SK-N-SH treated with all-trans-retinoic acid at 6 μM for 48 hours (cell line): ENCODE data around the gene RPS6KA2.

Experiments
- ATAC-seq: fragments of 200-7000 bp; cut with Tn5 transposase; 3 replicates; pipeline ENCODE4 v1.9.1; 2020; ENCODE audit warnings: mild to moderate bottlenecking, moderate library complexity
- ARNTL ChIP-seq: fragments of 450-650 bp; formaldehyde crosslinking; IDR thresholded peaks from 2 replicates; pipeline ENCODE4 v1.5.0; 2020; ENCODE audit warnings: low read depth, mild to moderate bottlenecking, moderate library complexity, borderline replicate concordance
- BACH2 ChIP-seq: fragments of 250-450 bp; sonication (Bioruptor Pico); IDR thresholded peaks from 2 replicates; pipeline ENCODE4 v1.9.0; 2021; ENCODE audit warnings: mild to moderate bottlenecking, borderline replicate concordance
- CREB5 ChIP-seq: fragments of 250-450 bp; sonication (Bioruptor Pico); IDR thresholded peaks from 2 replicates; pipeline ENCODE4 v1.5.1; 2020; ENCODE audit warnings: low read depth, mild to moderate bottlenecking, moderate library complexity
- CSDC2 ChIP-seq: fragments of 250-450 bp; sonication (Bioruptor Pico); IDR thresholded peaks from 2 replicates; pipeline ENCODE4 v1.5.0; 2020; ENCODE audit warnings: mild to moderate bottlenecking, moderate library complexity
- CSRNP3 ChIP-seq: fragments of 250-450 bp; sonication (Bioruptor Pico); IDR thresholded peaks from 2 replicates; pipeline ENCODE4 v1.5.1; 2021; ENCODE audit warnings: mild to moderate bottlenecking, moderate library complexity
- ESRRG ChIP-seq: fragments of 250-450 bp; sonication (Bioruptor Pico); IDR thresholded peaks from 2 replicates; pipeline ENCODE4 v1.6.1; 2021; ENCODE audit warnings: mild to moderate bottlenecking
- GLIS3 ChIP-seq: fragments of 250-450 bp; sonication (Bioruptor Pico); IDR thresholded peaks from 2 replicates; pipeline ENCODE4 v1.5.0; 2020; ENCODE audit warnings: mild to moderate bottlenecking, moderate library complexity
- POU6F1 ChIP-seq: fragments of 250-450 bp; sonication (Bioruptor Pico); IDR thresholded peaks from 2 replicates; pipeline ENCODE4 v1.8.0; 2021; ENCODE audit warnings: low read depth, mild to moderate bottlenecking, moderate library complexity, borderline replicate concordance
- PPARA ChIP-seq: fragments of 250-450 bp; sonication (Bioruptor Pico); IDR thresholded peaks from 2 replicates; pipeline ENCODE4 v1.5.0; 2020; ENCODE audit warnings: mild to moderate bottlenecking, borderline replicate concordance
- RARB ChIP-seq: fragments of 250-450 bp; sonication (Bioruptor Pico); IDR thresholded peaks from 2 replicates; pipeline ENCODE4 v1.8.0; 2021; ENCODE audit warnings: mild to moderate bottlenecking, moderate library complexity
- SNAI2 ChIP-seq: fragments of 250-450 bp; sonication (Bioruptor Pico); IDR thresholded peaks from 2 replicates; pipeline ENCODE4 v1.5.0; 2020; ENCODE audit warnings: mild to moderate bottlenecking, moderate library complexity
- TCF4 ChIP-seq: fragments of 250-450 bp; sonication (Bioruptor Pico); IDR thresholded peaks from 2 replicates; pipeline ENCODE4 v1.8.0; 2021; ENCODE audit warnings: mild to moderate bottlenecking, moderate library complexity, borderline replicate concordance
- TOX ChIP-seq: fragments of 250-450 bp; sonication (Bioruptor Pico); IDR thresholded peaks from 2 replicates; pipeline ENCODE4 v1.8.0; 2021; ENCODE audit warnings: mild to moderate bottlenecking, moderate library complexity, borderline replicate concordance
- TSHZ2 ChIP-seq: fragments of 250-450 bp; sonication (Bioruptor Pico); IDR thresholded peaks from 2 replicates; pipeline ENCODE4 v1.5.0; 2020; ENCODE audit warnings: mild to moderate bottlenecking, moderate library complexity
- ZC3H10 ChIP-seq: fragments of 250-450 bp; sonication (Bioruptor Pico); IDR thresholded peaks from 2 replicates; pipeline ENCODE4 v1.5.1; 2021; ENCODE audit warnings: mild to moderate bottlenecking, moderate library complexity
- ZFP30 ChIP-seq: fragments of 450-650 bp; formaldehyde crosslinking; IDR thresholded peaks from 2 replicates; pipeline ENCODE4 v1.5.0; 2022; ENCODE audit warnings: mild to moderate bottlenecking, moderate library complexity
- ZNF565 ChIP-seq: fragments of 450-650 bp; formaldehyde crosslinking; conservative IDR thresholded peaks from 2 replicates; pipeline ENCODE4 v1.5.0; 2020; ENCODE audit warnings: low read depth, mild to moderate bottlenecking, moderate library complexity
- ZNF70 ChIP-seq: fragments of 450-650 bp; formaldehyde crosslinking; IDR thresholded peaks from 2 replicates; pipeline ENCODE4 v1.5.0; 2020; ENCODE audit warnings: mild to moderate bottlenecking, moderate library complexity
- ZNF8 ChIP-seq: fragments of 450-650 bp; formaldehyde crosslinking; IDR thresholded peaks from 2 replicates; pipeline ENCODE4 v1.5.0; 2020; ENCODE audit warnings: mild to moderate bottlenecking, moderate library complexity
- TF ChIP-seq, protein P1 (sequence below): fragments of 250-450 bp; sonication (Bioruptor Pico); IDR thresholded peaks from 2 replicates; pipeline ENCODE4 v1.8.0; 2020; ENCODE audit warnings: mild to moderate bottlenecking, moderate library complexity, borderline replicate concordance

RPS6KA2 gene

DNA sequence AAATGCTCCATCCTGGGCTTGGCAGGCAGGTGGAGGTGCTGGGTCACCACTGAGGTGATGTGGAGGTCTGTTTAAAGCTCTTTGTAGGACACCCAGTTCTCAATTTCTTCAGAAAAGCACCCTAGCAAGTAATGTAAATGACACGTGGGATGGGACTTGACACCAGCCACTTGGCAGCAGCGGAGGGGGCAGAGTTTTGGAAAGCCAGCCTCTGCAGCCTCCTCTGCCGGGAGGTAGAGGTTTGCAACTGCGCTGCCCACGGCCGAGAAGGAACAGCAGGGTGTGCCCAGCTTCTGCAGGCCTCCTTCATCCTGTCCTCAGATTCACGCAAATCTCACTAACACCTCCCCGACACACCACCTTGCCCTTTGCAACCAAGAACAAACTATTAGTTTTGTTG lies 117.9 kb downstream of the RPS6KA2 start:
- no peak for TF ChIP-seq ESRRG (CRISPR knock-in tag)
- TF ChIP-seq TCF4 = no peak
- TF ChIP-seq SNAI2 (CRISPR knock-in tag) = no peak
- TF ChIP-seq TSHZ2 (CRISPR knock-in tag) = no peak
- TF ChIP-seq ARNTL (CRISPR knock-in tag) = no peak
- no peak for TF ChIP-seq ZNF565 (CRISPR knock-in tag)
- ATAC-seq = no peak

DNA sequence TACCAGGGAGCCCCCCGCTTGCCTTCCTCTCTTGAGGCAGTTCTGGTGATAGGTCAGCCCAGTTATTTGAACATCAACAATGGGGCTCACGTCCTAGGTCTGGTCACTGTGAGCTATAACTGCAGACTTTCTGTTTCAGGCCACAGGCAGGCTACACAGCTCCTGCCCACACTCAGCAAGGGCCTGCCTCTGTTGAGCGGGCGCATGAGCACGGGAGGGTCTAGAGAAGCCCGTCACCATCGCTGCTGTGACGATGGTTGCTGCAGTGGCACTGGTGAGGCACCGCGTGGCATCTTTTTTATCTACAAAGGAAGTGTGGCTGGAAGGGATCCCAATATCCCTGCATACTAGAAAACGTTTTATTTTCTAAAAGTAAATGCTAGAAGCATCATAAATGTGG lies 118.3 kb downstream of the RPS6KA2 start:
- TF ChIP-seq RARB (CRISPR knock-in tag) (no peak), POU6F1 (CRISPR knock-in tag) (no peak), ZC3H10 (CRISPR knock-in tag) (no peak), ZNF8 (CRISPR knock-in tag) (no peak), CSRNP3 (CRISPR knock-in tag) (no peak), ESRRG (CRISPR knock-in tag) (no peak), CREB5 (CRISPR knock-in tag) (no peak), BACH2 (CRISPR knock-in tag) (no peak), ZNF70 (no peak), GLIS3 (CRISPR knock-in tag) (no peak), ZNF565 (CRISPR knock-in tag) (no peak), CSDC2 (CRISPR knock-in tag) (no peak)
- no peak for ATAC-seq

DNA sequence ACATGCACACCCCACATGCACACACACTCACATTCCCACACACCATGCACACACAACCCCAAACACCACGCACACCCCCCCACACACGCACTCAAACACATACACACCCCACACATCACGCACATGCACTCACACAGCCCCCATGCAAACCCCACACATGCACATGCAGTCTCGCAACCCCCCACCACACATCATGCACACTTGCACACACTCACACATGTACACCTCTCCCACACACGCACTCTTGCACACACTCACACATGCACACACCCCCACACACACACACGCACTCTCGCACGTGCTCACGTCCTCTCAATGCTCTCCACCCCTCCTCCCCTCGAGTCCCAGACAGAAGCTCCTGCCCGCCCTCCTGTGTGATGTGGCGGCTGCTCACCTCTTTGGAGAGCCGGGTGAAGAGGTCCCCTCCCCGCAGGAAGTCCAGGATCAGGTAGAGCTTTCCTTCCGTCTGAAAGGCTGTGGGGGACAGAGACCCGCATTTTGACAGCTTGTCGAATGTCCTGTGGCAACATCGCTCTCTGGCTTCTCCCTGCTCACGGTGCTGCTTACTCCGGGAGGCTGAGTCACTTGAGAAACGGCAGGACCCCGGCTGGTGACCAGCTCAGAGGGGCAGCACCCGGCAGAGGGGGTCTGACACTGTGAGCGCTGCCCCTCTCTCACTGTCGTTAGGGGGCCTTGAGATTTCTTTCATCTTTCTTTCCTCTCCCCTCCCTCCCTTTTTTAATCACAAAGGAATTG lies 119.1 kb downstream of the RPS6KA2 start:
- ATAC-seq = no peak
- TF ChIP-seq, protein P1, sequence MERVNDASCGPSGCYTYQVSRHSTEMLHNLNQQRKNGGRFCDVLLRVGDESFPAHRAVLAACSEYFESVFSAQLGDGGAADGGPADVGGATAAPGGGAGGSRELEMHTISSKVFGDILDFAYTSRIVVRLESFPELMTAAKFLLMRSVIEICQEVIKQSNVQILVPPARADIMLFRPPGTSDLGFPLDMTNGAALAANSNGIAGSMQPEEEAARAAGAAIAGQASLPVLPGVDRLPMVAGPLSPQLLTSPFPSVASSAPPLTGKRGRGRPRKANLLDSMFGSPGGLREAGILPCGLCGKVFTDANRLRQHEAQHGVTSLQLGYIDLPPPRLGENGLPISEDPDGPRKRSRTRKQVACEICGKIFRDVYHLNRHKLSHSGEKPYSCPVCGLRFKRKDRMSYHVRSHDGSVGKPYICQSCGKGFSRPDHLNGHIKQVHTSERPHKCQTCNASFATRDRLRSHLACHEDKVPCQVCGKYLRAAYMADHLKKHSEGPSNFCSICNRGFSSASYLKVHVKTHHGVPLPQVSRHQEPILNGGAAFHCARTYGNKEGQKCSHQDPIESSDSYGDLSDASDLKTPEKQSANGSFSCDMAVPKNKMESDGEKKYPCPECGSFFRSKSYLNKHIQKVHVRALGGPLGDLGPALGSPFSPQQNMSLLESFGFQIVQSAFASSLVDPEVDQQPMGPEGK (CRISPR knock-in tag) = no peak
- TF ChIP-seq CSRNP3 (CRISPR knock-in tag) (no peak), ARNTL (CRISPR knock-in tag) (no peak), TOX (no peak), ZFP30 (no peak), PPARA (CRISPR knock-in tag) (no peak)
